Lower leg skin (tissue), 4 donors: ENCODE results near the gene KIF15. TPM values are rescaled to one million over a fixed set of nuclear protein-coding genes. Genes with fewer than 3 reads are reported as not detected.
A peak's percentile ranks its signal among the peaks of the same experiment; 100 is the strongest.
"Not testable (repeated sequence)": the region's sequence is repeated elsewhere in the genome, so short reads cannot be mapped to it uniquely, and the experiment has no call there.

ENCODE experiments used
- DNase-seq, 2 donors: peaks; one replicate each; pipeline ENCODE4 v3.0.0-alpha.2; 2019; ENCODE audit warnings: low spot score in 2 of 2
- H3K4me3 ChIP-seq: fragments of 200-600 bp; sonication (generic); 2 replicates; pipeline ENCODE4 v1.5.1; 2017; ENCODE audit warnings: mild to moderate bottlenecking, low read depth; ENCODE audit not compliant: poor library complexity, severe bottlenecking
- CTCF ChIP-seq, 3 donors: fragments of 450-650 bp; IDR thresholded peaks; one replicate each; pipeline ENCODE4 v1.5.1; 2016; ENCODE audit warnings: antibody characterized with exemption in 3 of 3, mild to moderate bottlenecking in 3 of 3, moderate library complexity in 2 of 3
- POLR2A ChIP-seq, 2 donors: fragments of 450-650 bp; IDR thresholded peaks; one replicate each; pipeline ENCODE4 v1.6.1; 2016 to 2017; ENCODE audit warnings: antibody characterized with exemption in 2 of 2, mild to moderate bottlenecking in 1 of 2, moderate library complexity in 1 of 2
- WGBS, 2 donors: methylation state at CpG; one replicate each; pipeline ENCODE4 v1.1.5; 2018; 5-methylcytosine and 5-hydroxymethylcytosine counted together
- intact Hi-C: fragments of 100-400 bp; cut with DNase I; formaldehyde crosslinking; loops from one replicate; pipeline ENCODE4 v1.15.0; 2023; ENCODE audit warnings: low total_unique reads
- total RNA-seq, 4 donors: library from RNA; depleted of rRNA; stranded (reverse); fragments of >200 nt; gene quantifications; one replicate each; pipeline ENCODE4 v1.1.0, GENCODE V29; 2016

The KIF15 gene
- total RNA-seq, 4 donors from 2014 or later: 0.79 to 3.5 (median 2.4) TPM

GRCh38 chr3:44848634-44849033, 87.0 kb downstream of the KIF15 start:
- intact Hi-C loops: no loop called here
- TF ChIP-seq CTCF (IDR thresholded peaks at IDR 0.05) (no peak), POLR2A (IDR thresholded peaks at IDR 0.05) (no peak)

GRCh38 chr3:44856663-44857062, 95.1 kb downstream of the KIF15 start:
- intact Hi-C loops, H3K4me3 ChIP-seq, DNase-seq: not testable (repeated sequence)
- 95 to 99% methylated on average over 6 of the region's 6 CpGs for WGBS, 2 donors

More at GRCh38 chr3:44848634-44849033, 87.0 kb downstream of the KIF15 start:
- no peak overlapping the region for H3K4me3 ChIP-seq
- DNase-seq: no peak
- WGBS, 2 donors: 79 to 87% methylated on average over 1 of the region's 1 CpG

- H3K4me3 ChIP-seq: no peak overlapping the region
- TF ChIP-seq CTCF (IDR thresholded peaks at IDR 0.05) (no peak), POLR2A (IDR thresholded peaks at IDR 0.05) (no peak)
- DNase-seq: no peak
- 91 to 96% methylated on average over 4 of the region's 4 CpGs for WGBS, 2 donors
- intact Hi-C loops: no loop called here
Observed at GRCh38 chr3:44860117-44860516, 98.5 kb downstream of the KIF15 start.

- intact Hi-C loops: no loop called here
- TF ChIP-seq POLR2A (IDR thresholded peaks at IDR 0.05) (no peak), CTCF (IDR thresholded peaks at IDR 0.05) (no peak)
- H3K4me3 ChIP-seq: peak within 1 kb of the TSS; percentile 41
- WGBS, 2 donors: 3 to 11% methylated on average over 10 to 39 of the region's 91 CpGs
- peak; percentile 80 to 97 for DNase-seq
Observed at GRCh38 chr3:44861412-44862225, 100.0 kb downstream of the KIF15 start, which contains the start of gene TMEM42. Gene TMEM42, plus strand, starts transcription at chr3:44861912. Its CDS starts 13 bp downstream, at chr3:44861925.

- DNase-seq: no peak
- 1 to 2% methylated on average over 13 to 16 of the region's 25 CpGs for WGBS, 2 donors
- intact Hi-C loops: no loop called here
- H3K4me3 ChIP-seq: peak overlapping the region; percentile 16
- TF ChIP-seq POLR2A (IDR thresholded peaks at IDR 0.05) (no peak), CTCF (IDR thresholded peaks at IDR 0.05) (no peak)
Observed at GRCh38 chr3:44862226-44862637, 100.6 kb downstream of the KIF15 start.

GRCh38 chr3:44865272-44866035, 103.9 kb downstream of the KIF15 start:
- no peak overlapping the region for H3K4me3 ChIP-seq
- peak in 1 of 2 donors; percentile 45 for DNase-seq
- 85 to 91% methylated on average over 7 of the region's 7 CpGs for WGBS, 2 donors
- TF ChIP-seq CTCF (IDR thresholded peaks at IDR 0.05): no peak
- no peak for TF ChIP-seq POLR2A (IDR thresholded peaks at IDR 0.05)
- intact Hi-C loops: no loop called here
